GM23338 (cell line): Measurements from ENCODE around the gene TRAIP. TPM values are rescaled to one million over a fixed set of nuclear protein-coding genes. Genes with fewer than 3 reads are reported as not detected.

Source experiments
- ATAC-seq: fragments of 200-7000 bp; cut with Tn5 transposase; 3 replicates; pipeline ENCODE4 v1.9.1; 2020
- DNase-seq: peaks from one replicate; pipeline ENCODE4 v3.0.0-alpha.2; 2015; ENCODE audit warnings: low spot score
- H2AFZ ChIP-seq: fragments of 200-600 bp; sonication (generic); 2 replicates; pipeline ENCODE4 v1.8.0; 2016; ENCODE audit warnings: antibody characterized with exemption, mild to moderate bottlenecking, moderate library complexity
- H3F3A ChIP-seq: fragments of 200-600 bp; sonication (generic); replicated peaks from 2 replicates; pipeline ENCODE4 v1.8.0; 2017; ENCODE audit warnings: antibody characterized with exemption, mixed run types, low read depth
- H3K27ac ChIP-seq: fragments of 200-600 bp; sonication (generic); 2 replicates; pipeline ENCODE4 v1.6.1; 2016; ENCODE audit warnings: low read depth
- H3K27me3 ChIP-seq: fragments of 200-600 bp; sonication (generic); 2 replicates; pipeline ENCODE4 v1.8.0; 2016; ENCODE audit warnings: mild to moderate bottlenecking, mixed run types, moderate library complexity; ENCODE audit not compliant: insufficient read depth
- H3K36me3 ChIP-seq: fragments of 200-600 bp; sonication (generic); 2 replicates; pipeline ENCODE4 v1.8.0; 2016; ENCODE audit warnings: mild to moderate bottlenecking; ENCODE audit not compliant: insufficient read depth
- H3K4me1 ChIP-seq: fragments of 200-600 bp; sonication (generic); 2 replicates; pipeline ENCODE4 v1.8.0; 2016; ENCODE audit warnings: mild to moderate bottlenecking, moderate library complexity; ENCODE audit not compliant: insufficient read depth
- H3K4me2 ChIP-seq: fragments of 200-600 bp; sonication (generic); 2 replicates; pipeline ENCODE4 v1.7.1; 2017; ENCODE audit warnings: mixed run types
- H3K4me3 ChIP-seq: fragments of 200-600 bp; sonication (generic); 2 replicates; pipeline ENCODE4 v1.6.1; 2016; ENCODE audit warnings: mixed run types
- H3K79me2 ChIP-seq: fragments of 200-600 bp; sonication (generic); replicated peaks from 2 replicates; pipeline ENCODE4 v1.8.0; 2017; ENCODE audit warnings: mild to moderate bottlenecking; ENCODE audit not compliant: insufficient read depth
- H3K9me2 ChIP-seq: fragments of 200-600 bp; sonication (generic); 2 replicates; pipeline ENCODE4 v1.8.0; 2017; ENCODE audit not compliant: insufficient read depth
- H4K20me1 ChIP-seq: fragments of 200-600 bp; sonication (generic); replicated peaks from 2 replicates; pipeline ENCODE4 v1.8.0; 2017; ENCODE audit warnings: mild to moderate bottlenecking; ENCODE audit not compliant: insufficient read depth
- H3K27ac Mint-ChIP-seq: 2 replicates; pipeline ENCODE4 v1.8.0; 2020; ENCODE audit warnings: inconsistent platforms, mild to moderate bottlenecking, moderate library complexity, mixed read lengths
- H3K27me3 Mint-ChIP-seq: 3 replicates; pipeline ENCODE4 v1.8.0; 2022; ENCODE audit warnings: low read depth, mild to moderate bottlenecking, moderate library complexity, mixed read lengths, inconsistent platforms; ENCODE audit not compliant: insufficient read depth, poor library complexity
- H3K36me3 Mint-ChIP-seq: 3 replicates; pipeline ENCODE4 v1.8.0; 2021; ENCODE audit warnings: low read depth, mild to moderate bottlenecking, inconsistent platforms, moderate library complexity, mixed read lengths
- H3K4me1 Mint-ChIP-seq: 3 replicates; pipeline ENCODE4 v1.8.0; 2020; ENCODE audit warnings: mild to moderate bottlenecking, inconsistent platforms, mixed read lengths
- H3K4me3 Mint-ChIP-seq: 3 replicates; pipeline ENCODE4 v1.8.0; 2021; ENCODE audit warnings: moderate library complexity, mild to moderate bottlenecking, inconsistent platforms, mixed read lengths
- H3K9me3 Mint-ChIP-seq: 3 replicates; pipeline ENCODE4 v1.8.0; 2020; ENCODE audit warnings: moderate library complexity, mild to moderate bottlenecking, inconsistent platforms, mixed read lengths
- CTCF ChIP-seq, 2 experiments: fragments of 200-600 bp in 1 of 2; sonication (generic) in 1 of 2; conservative IDR thresholded peaks; 2 replicates each; pipeline versions ENCODE4 v1.5.1 to v1.6.1; 2016 to 2017; ENCODE audit warnings: antibody characterized with exemption in 2 of 2, low read depth in 2 of 2, mild to moderate bottlenecking in 2 of 2, moderate library complexity in 1 of 2
- EZH2 ChIP-seq: fragments of 200-600 bp; sonication (generic); IDR thresholded peaks from one replicate; pipeline ENCODE4 v1.8.0; 2017; ENCODE audit warnings: antibody characterized with exemption, mild to moderate bottlenecking, low read depth; ENCODE audit not compliant: unreplicated experiment
- EZH2phosphoT487 ChIP-seq: fragments of 200-600 bp; sonication (generic); IDR thresholded peaks from one replicate; pipeline ENCODE4 v1.8.1; 2018; ENCODE audit warnings: antibody characterized with exemption; ENCODE audit not compliant: unreplicated experiment
- JUNB ChIP-seq: IDR thresholded peaks from one replicate; pipeline ENCODE4 v1.6.1; 2016; ENCODE audit warnings: antibody characterized with exemption; ENCODE audit not compliant: unreplicated experiment
- NANOG ChIP-seq: IDR thresholded peaks from 2 replicates; pipeline ENCODE4 v1.6.1; 2016; ENCODE audit warnings: antibody characterized with exemption, borderline replicate concordance
- POLR2AphosphoS5 ChIP-seq: IDR thresholded peaks from 2 replicates; pipeline ENCODE4 v1.6.1; 2016; ENCODE audit warnings: antibody characterized with exemption, low read depth
- ZNF331 ChIP-seq: fragments of 250-450 bp; sonication (Bioruptor Pico); IDR thresholded peaks from 2 replicates; pipeline ENCODE4 v1.5.0; 2020; ENCODE audit warnings: low read depth, mild to moderate bottlenecking, moderate library complexity
- ZNF462 ChIP-seq: fragments of 250-450 bp; sonication (Bioruptor Pico); IDR thresholded peaks from 2 replicates; pipeline ENCODE4 v1.5.0; 2020; ENCODE audit warnings: mild to moderate bottlenecking, moderate library complexity
- polyA plus RNA-seq: library from polyadenylated mRNA; unstranded; fragments of >200 nt; fragmentation: Nextera tagmentation; extraction: Ambion mirVana; gene quantifications from 2 replicates; pipeline ENCODE4 v1.2.1, GENCODE V29; 2016
- total RNA-seq: library from RNA; depleted of rRNA; stranded (reverse); fragments of >200 nt; shearing (Covaris generic); gene quantifications from 2 replicates; pipeline ENCODE4 v1.2.3, GENCODE V29; 2014

TRAIP gene
- total and polyA plus RNA-seq, 2 experiments from 2014 or later, result 15.3 to 16.6 TPM

GRCh38 chr3:49872801-49873281, 16.5 kb upstream of the TRAIP start (continued):
- TF ChIP-seq ZNF331 (CRISPR knock-in tag), result no peak
- TF ChIP-seq EZH2phosphoT487, result no peak
- no peak for TF ChIP-seq EZH2
- TF ChIP-seq ZNF462 (CRISPR knock-in tag), result no peak
- TF ChIP-seq JUNB, result no peak
- no peak for TF ChIP-seq NANOG

- Histone ChIP-seq H3K4me2 (no peak overlapping the region), H4K20me1 (no peaks in the 10 kb centered on the region; the same call in 1 of the 2 replicates), H3K27me3 (no peaks in the 10 kb centered on the region), H3K27ac (no peak overlapping the region), H3F3A (0 out of 2 replicates have a peak, but pooled peaks cover 10% of the 10 kb centered on the region), H3K36me3 (no peaks in the 10 kb centered on the region; the same call in 1 of the 2 replicates), H3K4me3 (no peak overlapping the region), H3K9me2 (no peaks in the 10 kb centered on the region), H2AFZ (no peak overlapping the region), H3K79me2 (peaks cover 20% of the 10 kb centered on the region), H3K4me1 (peaks cover 21% of the 10 kb centered on the region)
- no peak for ATAC-seq
- Mint-ChIP-seq H3K36me3 (no peaks in the 10 kb centered on the region), H3K9me3 (no peaks in the 10 kb centered on the region), H3K27me3 (peaks cover 15% of the 10 kb centered on the region), H3K4me3 (no peak overlapping the region), H3K4me1 (peaks cover 26% of the 10 kb centered on the region), H3K27ac (no peak overlapping the region)
- DNase-seq, result no peak
- no peak for TF ChIP-seq POLR2AphosphoS5
- no peak for TF ChIP-seq CTCF (conservative IDR thresholded peaks at IDR 0.05; ENCODE audit: low read depth in 2 of 2)
- TF ChIP-seq EZH2phosphoT487, result no peak
Observed at GRCh38 chr3:49871531-49872153, 15.3 kb upstream of the TRAIP start.
